Coronary artery (tissue), 2 donors: ENCODE results near the gene KCNG1.

ENCODE experiments used
- DNase-seq: peaks from one replicate; pipeline ENCODE4 v3.0.0-alpha.2; 2017; ENCODE audit warnings: low spot score
- H3K27ac ChIP-seq, 2 donors: fragments of 200-600 bp; sonication (generic); one replicate each; pipeline ENCODE4 v1.5.1; 2016 to 2019
- H3K4me3 ChIP-seq: fragments of 200-600 bp; sonication (generic); 2 replicates; pipeline ENCODE4 v1.5.1; 2016; ENCODE audit warnings: mild to moderate bottlenecking, moderate library complexity
- TF ChIP-seq, protein P1 (sequence below): fragments of 200-600 bp; sonication (generic); IDR thresholded peaks from one replicate; pipeline ENCODE4 v1.5.1; 2019; ENCODE audit warnings: antibody characterized with exemption

KCNG1 gene

DNA sequence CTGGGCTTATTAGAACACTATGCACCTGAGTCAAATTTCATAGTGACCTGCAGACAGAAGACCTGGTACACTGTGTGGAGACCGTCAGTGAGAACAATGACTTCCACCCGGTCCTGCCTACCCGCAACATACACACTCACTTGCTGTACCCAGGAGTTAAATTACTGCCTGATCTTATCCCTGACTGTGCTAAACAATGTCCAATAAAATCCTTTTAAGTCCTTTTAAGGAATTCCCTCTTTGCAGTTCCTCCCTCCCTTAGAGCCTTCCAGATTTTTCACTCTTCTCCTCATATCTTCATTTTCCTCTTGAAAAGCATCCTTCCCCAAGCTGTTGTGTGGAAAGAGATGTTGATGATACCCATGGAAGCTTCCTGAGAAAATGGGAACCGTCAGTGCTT, 3.4 kb upstream of the KCNG1 start:
- DNase-seq = no peak
- TF ChIP-seq, protein P1, sequence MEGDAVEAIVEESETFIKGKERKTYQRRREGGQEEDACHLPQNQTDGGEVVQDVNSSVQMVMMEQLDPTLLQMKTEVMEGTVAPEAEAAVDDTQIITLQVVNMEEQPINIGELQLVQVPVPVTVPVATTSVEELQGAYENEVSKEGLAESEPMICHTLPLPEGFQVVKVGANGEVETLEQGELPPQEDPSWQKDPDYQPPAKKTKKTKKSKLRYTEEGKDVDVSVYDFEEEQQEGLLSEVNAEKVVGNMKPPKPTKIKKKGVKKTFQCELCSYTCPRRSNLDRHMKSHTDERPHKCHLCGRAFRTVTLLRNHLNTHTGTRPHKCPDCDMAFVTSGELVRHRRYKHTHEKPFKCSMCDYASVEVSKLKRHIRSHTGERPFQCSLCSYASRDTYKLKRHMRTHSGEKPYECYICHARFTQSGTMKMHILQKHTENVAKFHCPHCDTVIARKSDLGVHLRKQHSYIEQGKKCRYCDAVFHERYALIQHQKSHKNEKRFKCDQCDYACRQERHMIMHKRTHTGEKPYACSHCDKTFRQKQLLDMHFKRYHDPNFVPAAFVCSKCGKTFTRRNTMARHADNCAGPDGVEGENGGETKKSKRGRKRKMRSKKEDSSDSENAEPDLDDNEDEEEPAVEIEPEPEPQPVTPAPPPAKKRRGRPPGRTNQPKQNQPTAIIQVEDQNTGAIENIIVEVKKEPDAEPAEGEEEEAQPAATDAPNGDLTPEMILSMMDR = no peak
- no peak overlapping the region for H3K27ac ChIP-seq
- no peak overlapping the region for H3K4me3 ChIP-seq

DNA sequence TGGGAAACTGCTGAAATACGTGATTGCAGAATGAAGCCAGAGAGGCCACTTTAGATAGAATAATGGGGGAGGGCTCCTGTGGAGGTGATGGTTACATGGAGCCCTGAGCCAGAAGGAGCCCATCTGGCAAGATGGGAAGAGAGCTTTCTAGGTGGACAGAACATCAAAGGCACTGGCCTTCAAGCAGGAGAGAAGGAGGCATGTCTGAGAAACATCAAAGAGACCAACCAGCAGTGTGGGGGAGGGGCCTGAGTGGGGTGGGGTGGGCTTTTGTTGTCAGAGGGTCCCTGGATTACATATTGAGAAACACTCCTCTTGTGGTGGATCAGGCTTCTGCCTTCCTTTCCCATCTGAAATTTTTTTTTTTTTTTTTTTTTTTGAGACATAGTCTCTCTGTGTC, 1.9 kb upstream of the KCNG1 start:
- TF ChIP-seq, protein P1 = no peak
- no peak for DNase-seq
- H3K27ac ChIP-seq = no peak overlapping the region
- no peak overlapping the region for H3K4me3 ChIP-seq

- Histone ChIP-seq H3K27ac (no peak overlapping the region), H3K4me3 (peak overlapping the region; percentile 74)
- DNase-seq = no peak
- TF ChIP-seq, protein P1 = no peak
Measured at GRCh38 chr20:51023617-51024155, 779 bp upstream of the KCNG1 start.

DNA sequence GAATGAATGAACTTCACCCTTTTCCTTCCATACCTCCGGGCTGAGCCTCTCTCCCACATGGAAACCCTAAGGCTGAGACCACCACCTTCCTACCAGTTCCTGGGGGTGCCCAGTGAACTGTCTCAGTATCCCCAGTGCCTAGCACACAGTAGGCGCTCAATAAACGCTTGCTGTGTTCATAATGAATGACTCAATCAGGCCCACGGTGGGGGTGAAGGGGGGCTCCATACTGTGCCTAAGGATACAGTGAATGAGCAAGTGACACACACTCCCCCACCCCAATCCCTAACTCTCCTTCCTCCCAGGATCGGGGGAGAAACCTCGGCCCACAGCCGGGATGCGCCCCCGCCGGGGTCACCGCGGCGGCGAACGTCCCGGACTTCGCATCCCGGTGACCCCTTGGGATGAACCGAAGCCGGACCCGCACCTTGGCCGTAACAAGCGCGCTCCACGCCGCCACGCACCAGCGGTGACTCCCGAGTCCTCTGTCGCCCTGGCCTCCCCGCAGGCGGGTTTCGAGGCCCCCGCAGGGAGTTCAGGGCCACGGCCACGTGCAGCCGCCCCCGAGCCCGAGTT, 592 bp downstream of the KCNG1 start:
- Histone ChIP-seq H3K4me3 (peak overlapping the region; percentile 74), H3K27ac (no peak overlapping the region)
- TF ChIP-seq, protein P1 = no peak
- no peak for DNase-seq

DNA sequence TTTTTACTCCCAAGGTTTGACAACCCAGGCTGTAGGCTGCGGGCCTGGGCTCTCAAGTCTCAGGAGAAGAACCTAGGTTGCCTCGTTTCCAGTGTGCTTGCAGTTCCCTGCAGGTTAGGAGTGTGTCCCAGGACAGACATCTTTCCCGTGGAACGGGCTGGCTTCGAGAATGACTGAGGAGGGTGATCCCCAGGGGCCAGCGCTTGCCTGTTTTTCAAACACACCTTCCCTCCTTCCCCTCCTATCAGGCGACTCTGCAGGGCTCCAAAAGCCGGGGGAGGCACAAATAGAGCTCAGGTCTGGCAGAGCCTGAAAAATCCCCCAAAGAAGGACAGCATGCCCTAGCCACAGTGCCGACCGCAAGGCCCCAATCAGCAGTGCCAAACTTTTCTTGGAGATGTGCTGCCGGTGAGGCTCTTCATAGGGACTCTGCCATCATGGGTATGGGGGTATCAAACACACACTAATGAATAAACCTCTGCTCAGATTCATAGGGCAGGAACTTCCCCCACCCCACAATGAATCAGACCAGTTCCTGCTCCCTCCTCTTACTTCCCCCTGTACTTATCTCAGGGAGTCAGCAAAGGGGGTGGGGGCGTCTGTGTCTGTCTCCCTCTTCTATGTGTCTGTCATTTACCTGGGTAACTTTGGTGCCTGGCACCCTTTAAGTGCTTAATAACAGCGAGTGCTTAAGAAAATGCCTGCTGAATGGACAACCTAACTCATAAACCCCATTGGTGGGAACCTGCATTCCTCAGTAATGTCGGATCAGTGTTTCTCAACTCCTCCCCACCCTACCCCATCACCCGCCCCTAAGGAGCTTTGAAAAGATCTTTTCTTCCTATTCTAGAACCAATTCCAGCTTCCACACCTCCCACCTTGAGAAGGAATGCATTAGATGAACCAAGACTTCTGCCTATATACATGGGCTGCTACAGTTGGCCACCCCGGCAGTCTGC, 1.6 kb downstream of the KCNG1 start:
- no peak for DNase-seq
- TF ChIP-seq, protein P1 = no peak
- no peak overlapping the region for H3K27ac ChIP-seq
- H3K4me3 ChIP-seq = no peak overlapping the region

DNA sequence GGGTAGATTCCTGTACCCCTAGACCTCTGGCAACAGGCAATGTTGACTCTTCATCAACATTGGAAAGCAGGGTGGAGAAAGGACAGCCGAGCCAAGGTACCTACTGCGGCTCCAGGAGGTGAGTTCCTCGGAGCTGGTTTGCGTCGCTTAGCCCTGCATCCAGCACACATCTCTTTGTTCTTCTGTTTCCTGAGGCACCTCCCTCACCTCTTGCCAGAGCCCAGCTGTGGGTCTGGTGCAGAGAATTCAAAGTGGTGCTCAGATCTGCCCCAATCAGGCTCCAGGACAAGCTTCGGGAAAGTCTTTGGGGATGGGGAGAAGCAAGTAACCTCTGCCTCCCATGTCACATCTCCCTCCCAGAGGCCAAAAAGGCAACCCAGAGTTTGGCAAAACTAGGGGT, 2.2 kb downstream of the KCNG1 start:
- H3K27ac ChIP-seq = no peak overlapping the region

More for the DNA sequence above, 2.2 kb downstream of the KCNG1 start:
- H3K4me3 ChIP-seq = no peak overlapping the region
- TF ChIP-seq, protein P1 = no peak
- no peak for DNase-seq
